ENCODE results near the gene RNF217.
A peak's percentile ranks its signal among the peaks of the same experiment; 100 is the strongest.
"Not testable (repeated sequence)": the region's sequence is repeated elsewhere in the genome, so short reads cannot be mapped to it uniquely, and the experiment has no call there.

RNF217 gene, protein sequence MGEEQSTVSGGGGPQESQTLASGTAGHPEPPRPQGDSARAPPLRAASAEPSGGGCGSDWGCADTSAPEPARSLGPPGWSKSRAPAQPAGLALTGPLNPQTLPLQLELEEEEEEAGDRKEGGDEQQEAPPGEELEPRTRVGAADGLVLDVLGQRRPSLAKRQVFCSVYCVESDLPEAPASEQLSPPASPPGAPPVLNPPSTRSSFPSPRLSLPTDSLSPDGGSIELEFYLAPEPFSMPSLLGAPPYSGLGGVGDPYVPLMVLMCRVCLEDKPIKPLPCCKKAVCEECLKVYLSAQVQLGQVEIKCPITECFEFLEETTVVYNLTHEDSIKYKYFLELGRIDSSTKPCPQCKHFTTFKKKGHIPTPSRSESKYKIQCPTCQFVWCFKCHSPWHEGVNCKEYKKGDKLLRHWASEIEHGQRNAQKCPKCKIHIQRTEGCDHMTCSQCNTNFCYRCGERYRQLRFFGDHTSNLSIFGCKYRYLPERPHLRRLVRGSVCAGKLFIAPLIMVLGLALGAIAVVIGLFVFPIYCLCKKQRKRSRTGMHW

DNA sequence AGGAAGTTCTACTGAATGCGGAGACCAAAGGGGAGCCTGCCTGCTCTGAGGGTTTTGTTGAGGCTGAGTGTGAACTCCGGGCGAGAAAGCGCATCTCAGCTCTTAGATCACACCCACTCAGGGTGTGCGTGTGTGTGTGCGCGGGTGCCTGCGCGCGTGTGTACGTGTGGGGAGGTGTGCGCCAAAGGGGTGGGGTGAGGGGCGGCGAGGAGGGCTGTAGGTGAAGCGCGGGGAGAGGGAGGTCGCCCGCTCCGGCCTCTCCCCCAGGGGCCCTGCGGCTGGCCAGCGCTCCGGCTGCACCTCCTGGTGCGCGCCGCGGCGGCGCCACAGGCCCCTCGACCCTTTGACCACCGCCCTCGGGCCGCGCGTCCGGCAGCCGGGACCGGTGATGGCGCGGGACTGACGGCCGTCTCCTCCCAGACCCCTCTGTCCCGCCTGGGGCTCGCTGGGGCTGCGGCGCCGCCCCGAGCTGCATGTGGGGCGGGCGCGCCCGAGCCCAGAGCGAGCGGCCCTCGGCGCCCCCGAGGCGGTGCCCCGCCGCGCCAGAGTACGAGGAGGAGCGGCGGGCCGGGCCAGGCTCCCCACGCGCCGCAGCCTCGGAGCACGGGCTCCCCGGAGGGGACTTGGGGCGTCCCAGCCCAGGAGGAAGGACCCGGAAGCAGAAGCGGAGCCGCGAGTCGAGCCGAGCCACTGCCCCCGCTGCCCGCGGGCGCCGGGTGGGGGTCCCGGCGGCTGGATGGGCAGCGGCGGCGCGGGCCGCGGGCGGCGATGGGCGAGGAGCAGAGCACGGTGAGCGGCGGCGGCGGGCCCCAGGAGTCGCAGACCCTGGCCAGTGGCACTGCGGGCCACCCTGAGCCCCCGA is at the start of gene RNF217:
RNF217 (plus strand) TSS at position 661 of the 862 bp plus-strand sequence; CDS start at position 769, 108 bp downstream.
- Histone ChIP-seq H3K4me1 (ENCODE audit: control insufficient read depth, insufficient read depth, low read length) (peaks cover 19% of the 10 kb centered on the region), H3K27me3 (ENCODE audit: control insufficient read depth, insufficient read depth, low read length) (peaks cover 9% of the 10 kb centered on the region), H3K36me3 (ENCODE audit: control insufficient read depth, insufficient read depth, low read length) (no peaks in the 10 kb centered on the region), H3K9ac (ENCODE audit: low read depth, low read length) (peak within 1 kb of the TSS; percentile 48), H3K27ac (ENCODE audit: low read depth, low read length) (no peak within 1 kb of the TSS), H3K4me3 (ENCODE audit: low read depth, low read length) (peak within 1 kb of the TSS; percentile 81), H3K9me3 (ENCODE audit: control insufficient read depth, insufficient read depth, low read length) (no peaks in the 10 kb centered on the region)

DNA sequence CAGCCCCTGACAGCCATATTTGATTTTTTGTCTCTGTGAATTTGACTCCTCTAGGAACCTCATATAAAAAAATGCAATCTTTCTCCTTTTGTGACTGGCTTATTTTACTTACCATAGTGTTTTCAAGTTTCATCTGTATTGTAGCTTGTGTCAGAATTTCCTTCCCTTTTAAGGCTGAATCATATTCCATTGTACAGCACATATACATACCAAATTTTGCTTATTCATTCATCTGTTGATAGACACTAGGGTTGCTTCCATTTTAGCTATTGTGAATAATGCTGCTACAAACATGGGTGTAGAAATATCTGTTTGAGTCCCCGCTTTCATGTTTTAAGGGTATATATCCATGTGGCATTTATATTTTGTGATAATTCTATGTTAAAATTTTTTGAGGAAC is 49.2 kb upstream of the RNF217 start:
- Histone ChIP-seq H3K9ac (ENCODE audit: low read depth, low read length) (no peak overlapping the region), H3K36me3 (ENCODE audit: control insufficient read depth, insufficient read depth, low read length) (no peaks in the 10 kb centered on the region), H3K27ac (ENCODE audit: low read depth, low read length) (no peak overlapping the region), H3K4me1 (ENCODE audit: control insufficient read depth, insufficient read depth, low read length) (no peaks in the 10 kb centered on the region), H3K4me3 (ENCODE audit: low read depth, low read length) (no peak overlapping the region), H3K27me3 (ENCODE audit: control insufficient read depth, insufficient read depth, low read length) (no peaks in the 10 kb centered on the region), H3K9me3 (ENCODE audit: control insufficient read depth, insufficient read depth, low read length) (0 out of 2 replicates have a peak, but pooled peaks cover 3% of the 10 kb centered on the region)

DNA sequence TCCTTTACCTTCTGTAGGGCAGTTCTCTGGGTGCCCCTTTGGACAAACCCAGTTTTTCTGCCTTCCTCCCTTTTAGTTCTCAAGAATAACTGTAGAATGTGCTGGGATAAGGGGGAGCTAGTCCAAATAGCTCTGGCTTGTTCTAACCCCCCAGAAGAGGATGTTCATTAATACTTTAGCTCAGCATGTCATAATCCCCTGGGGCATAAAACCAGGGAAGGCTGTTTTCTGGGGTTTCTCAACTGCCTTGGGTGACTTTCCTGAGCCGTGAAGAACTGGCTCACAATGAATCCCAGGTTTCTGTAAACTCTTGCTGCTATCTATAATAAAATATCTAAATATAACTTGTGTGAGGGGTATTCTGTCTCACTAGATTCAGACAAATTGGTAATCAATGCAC is 44.5 kb upstream of the RNF217 start:
- Histone ChIP-seq H3K9ac (ENCODE audit: low read depth, low read length) (no peak overlapping the region), H3K4me3 (ENCODE audit: low read depth, low read length) (no peak overlapping the region), H3K27me3 (ENCODE audit: control insufficient read depth, insufficient read depth, low read length) (no peaks in the 10 kb centered on the region), H3K9me3 (ENCODE audit: control insufficient read depth, insufficient read depth, low read length) (peaks cover 12% of the 10 kb centered on the region), H3K4me1 (ENCODE audit: control insufficient read depth, insufficient read depth, low read length) (no peaks in the 10 kb centered on the region), H3K36me3 (ENCODE audit: control insufficient read depth, insufficient read depth, low read length) (no peaks in the 10 kb centered on the region), H3K27ac (ENCODE audit: low read depth, low read length) (no peak overlapping the region)

DNA sequence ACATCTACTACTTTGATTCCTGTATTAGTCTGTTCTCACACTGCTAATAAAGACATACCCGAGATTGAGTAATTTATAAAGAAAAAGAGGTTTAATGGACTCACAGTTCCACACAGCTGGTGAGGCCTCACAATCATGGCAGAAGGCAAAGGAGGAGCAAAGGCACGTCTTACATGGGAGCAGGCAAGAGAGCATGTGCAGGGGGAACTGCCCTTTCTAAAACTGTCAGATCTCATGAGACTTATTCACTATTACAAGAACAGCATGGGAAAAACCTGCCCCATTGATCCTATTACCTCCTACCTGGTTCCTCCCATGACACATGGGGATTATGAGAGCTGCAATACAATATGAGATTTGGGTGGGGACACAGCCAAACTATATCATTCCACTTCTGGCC is 42.5 kb upstream of the RNF217 start:
- H3K4me3 ChIP-seq (ENCODE audit: low read depth, low read length); H3K4me1 ChIP-seq (ENCODE audit: control insufficient read depth, insufficient read depth, low read length); H3K27me3 ChIP-seq (ENCODE audit: control insufficient read depth, insufficient read depth, low read length); H3K36me3 ChIP-seq (ENCODE audit: control insufficient read depth, insufficient read depth, low read length); H3K27ac ChIP-seq (ENCODE audit: low read depth, low read length); H3K9ac ChIP-seq (ENCODE audit: low read depth, low read length): not testable (repeated sequence)
- peaks cover 12% of the 10 kb centered on the region for H3K9me3 ChIP-seq (ENCODE audit: control insufficient read depth, insufficient read depth, low read length)

DNA sequence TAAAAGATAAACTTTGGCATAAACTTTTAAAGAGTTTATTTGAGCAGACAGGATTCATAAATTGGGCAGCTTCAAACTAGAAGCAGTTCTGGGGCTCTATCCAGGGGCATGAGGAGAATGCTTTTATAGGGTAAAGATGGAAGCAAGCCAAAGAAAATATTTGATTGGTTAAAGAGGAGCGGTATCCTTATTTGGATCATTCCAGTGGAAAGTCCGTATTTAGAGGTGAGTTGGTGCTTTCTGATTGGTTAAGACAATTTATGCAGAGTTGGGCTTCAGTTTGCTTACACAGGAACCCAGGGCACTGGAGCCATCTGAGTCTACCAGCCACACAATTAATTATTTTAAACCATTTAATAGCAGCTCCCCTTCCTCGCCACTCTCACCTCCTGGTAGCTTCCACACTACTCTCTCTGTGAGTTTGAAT is 37.9 kb upstream of the RNF217 start:
- Histone ChIP-seq H3K4me1 (ENCODE audit: control insufficient read depth, insufficient read depth, low read length) (no peaks in the 10 kb centered on the region), H3K4me3 (ENCODE audit: low read depth, low read length) (no peak overlapping the region), H3K9me3 (ENCODE audit: control insufficient read depth, insufficient read depth, low read length) (peaks cover 12% of the 10 kb centered on the region), H3K36me3 (ENCODE audit: control insufficient read depth, insufficient read depth, low read length) (no peaks in the 10 kb centered on the region), H3K27ac (ENCODE audit: low read depth, low read length) (no peak overlapping the region), H3K9ac (ENCODE audit: low read depth, low read length) (no peak overlapping the region), H3K27me3 (ENCODE audit: control insufficient read depth, insufficient read depth, low read length) (no peaks in the 10 kb centered on the region)

DNA sequence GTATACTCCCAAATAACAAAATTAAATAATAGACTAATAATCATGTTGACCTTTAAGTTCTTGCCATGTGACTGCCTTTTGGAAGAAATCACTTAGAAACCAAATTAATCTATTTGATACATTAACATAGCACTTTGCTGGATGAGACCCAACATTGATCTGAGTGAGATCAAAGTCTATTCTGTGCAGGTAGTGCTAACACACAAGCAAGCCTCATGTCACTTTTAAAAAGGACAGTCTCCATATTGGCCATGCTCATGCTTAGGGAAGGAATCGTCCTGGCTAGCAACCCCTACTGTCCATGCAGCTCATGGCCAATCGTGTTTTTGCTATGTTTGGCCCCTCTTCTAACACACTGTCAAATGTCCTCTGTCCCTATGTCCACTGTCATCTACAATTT is 35.8 kb upstream of the RNF217 start:
- Histone ChIP-seq H3K27ac (ENCODE audit: low read depth, low read length) (no peak overlapping the region), H3K27me3 (ENCODE audit: control insufficient read depth, insufficient read depth, low read length) (no peaks in the 10 kb centered on the region), H3K4me3 (ENCODE audit: low read depth, low read length) (no peak overlapping the region), H3K4me1 (ENCODE audit: control insufficient read depth, insufficient read depth, low read length) (no peaks in the 10 kb centered on the region), H3K9ac (ENCODE audit: low read depth, low read length) (no peak overlapping the region), H3K36me3 (ENCODE audit: control insufficient read depth, insufficient read depth, low read length) (no peaks in the 10 kb centered on the region), H3K9me3 (ENCODE audit: control insufficient read depth, insufficient read depth, low read length) (no peaks in the 10 kb centered on the region)

DNA sequence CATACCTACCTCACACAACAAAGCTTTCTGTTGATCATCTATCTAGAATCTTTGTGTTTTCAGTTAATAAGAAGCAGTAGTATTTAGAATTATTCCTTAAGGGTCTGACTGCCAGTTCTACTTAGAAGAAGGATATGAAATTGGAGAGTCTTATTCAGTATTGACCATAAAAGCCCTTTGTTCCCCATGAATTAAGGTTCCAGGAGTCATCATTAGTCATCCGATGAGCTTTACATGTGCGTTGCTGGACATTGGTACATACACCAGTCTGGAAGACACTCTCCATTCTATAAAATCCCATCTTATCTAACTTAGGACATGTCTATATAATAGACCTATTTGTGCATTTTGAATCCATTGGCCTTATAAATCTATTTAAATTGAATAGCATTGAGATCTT is 34.4 kb upstream of the RNF217 start:
- Histone ChIP-seq H3K27me3 (ENCODE audit: control insufficient read depth, insufficient read depth, low read length) (no peaks in the 10 kb centered on the region), H3K4me3 (ENCODE audit: low read depth, low read length) (no peak overlapping the region), H3K9ac (ENCODE audit: low read depth, low read length) (no peak overlapping the region), H3K27ac (ENCODE audit: low read depth, low read length) (no peak overlapping the region), H3K36me3 (ENCODE audit: control insufficient read depth, insufficient read depth, low read length) (no peaks in the 10 kb centered on the region), H3K4me1 (ENCODE audit: control insufficient read depth, insufficient read depth, low read length) (no peaks in the 10 kb centered on the region), H3K9me3 (ENCODE audit: control insufficient read depth, insufficient read depth, low read length) (no peaks in the 10 kb centered on the region)

DNA sequence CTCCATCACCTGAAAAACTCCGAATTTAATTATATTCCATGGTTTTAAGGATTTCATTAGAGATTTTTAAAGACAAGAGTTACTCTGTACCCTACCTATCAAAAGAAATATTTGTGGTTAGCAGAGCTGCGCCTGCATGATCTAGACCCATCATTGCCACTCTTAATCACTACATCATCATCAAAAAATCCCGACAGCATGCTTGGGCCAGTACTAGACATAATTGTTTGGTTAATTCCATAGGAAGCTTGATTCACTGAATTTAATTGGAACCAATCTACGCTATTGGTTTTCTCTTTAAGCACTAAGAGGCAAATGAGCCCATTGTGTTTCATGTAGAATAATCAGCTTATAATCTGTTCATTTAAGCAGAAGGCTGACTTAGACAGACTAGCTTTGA is 33.4 kb upstream of the RNF217 start:
- Histone ChIP-seq H3K9me3 (ENCODE audit: control insufficient read depth, insufficient read depth, low read length) (no peaks in the 10 kb centered on the region), H3K9ac (ENCODE audit: low read depth, low read length) (no peak overlapping the region), H3K4me3 (ENCODE audit: low read depth, low read length) (no peak overlapping the region), H3K4me1 (ENCODE audit: control insufficient read depth, insufficient read depth, low read length) (no peaks in the 10 kb centered on the region), H3K36me3 (ENCODE audit: control insufficient read depth, insufficient read depth, low read length) (no peaks in the 10 kb centered on the region), H3K27ac (ENCODE audit: low read depth, low read length) (no peak overlapping the region), H3K27me3 (ENCODE audit: control insufficient read depth, insufficient read depth, low read length) (no peaks in the 10 kb centered on the region)

DNA sequence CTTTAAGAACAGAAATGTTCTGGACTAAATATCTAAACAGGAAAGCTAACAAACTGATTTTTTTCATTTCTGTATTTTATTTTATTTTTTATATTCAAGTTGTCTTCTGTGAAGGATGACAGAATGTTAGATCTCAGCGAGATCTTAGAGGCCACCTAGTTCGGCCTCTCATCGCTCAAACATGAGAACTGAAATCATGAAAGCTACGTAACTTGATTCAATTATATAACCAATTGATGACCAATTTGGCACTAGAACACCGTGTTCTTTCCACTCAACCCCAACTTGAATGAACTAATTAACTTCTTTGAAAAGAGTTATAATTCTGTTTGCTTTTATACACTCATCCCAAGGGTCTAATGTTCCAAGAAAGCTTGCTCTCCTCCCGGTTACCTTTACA is 24.6 kb upstream of the RNF217 start:
- no peaks in the 10 kb centered on the region for H3K36me3 ChIP-seq (ENCODE audit: control insufficient read depth, insufficient read depth, low read length)
- no peak overlapping the region for H3K27ac ChIP-seq (ENCODE audit: low read depth, low read length)
- no peaks in the 10 kb centered on the region for H3K27me3 ChIP-seq (ENCODE audit: control insufficient read depth, insufficient read depth, low read length)
- no peaks in the 10 kb centered on the region for H3K4me1 ChIP-seq (ENCODE audit: control insufficient read depth, insufficient read depth, low read length)
- no peaks in the 10 kb centered on the region for H3K9me3 ChIP-seq (ENCODE audit: control insufficient read depth, insufficient read depth, low read length)
- H3K4me3 ChIP-seq (ENCODE audit: low read depth, low read length), result no peak overlapping the region
- no peak overlapping the region for H3K9ac ChIP-seq (ENCODE audit: low read depth, low read length)

DNA sequence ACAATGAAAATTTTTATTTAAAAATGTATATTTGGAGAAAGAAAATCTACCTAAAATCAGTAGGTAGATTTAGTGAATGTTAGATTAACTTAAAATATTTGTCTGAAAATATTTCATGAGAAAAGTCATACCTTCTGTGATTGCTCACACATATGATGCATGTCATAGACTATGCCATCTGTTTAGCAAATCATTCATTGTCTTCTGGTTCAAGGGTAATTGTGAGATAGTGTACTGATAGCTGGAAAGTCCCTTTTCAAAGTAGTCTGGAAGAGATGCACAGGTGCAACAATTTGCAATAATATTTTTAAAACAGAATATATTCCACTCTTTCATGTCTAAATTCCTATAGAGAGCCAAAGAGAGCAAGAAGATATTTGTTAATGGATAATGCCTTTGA is 21.0 kb upstream of the RNF217 start:
- Histone ChIP-seq H3K36me3 (ENCODE audit: control insufficient read depth, insufficient read depth, low read length) (no peaks in the 10 kb centered on the region), H3K9ac (ENCODE audit: low read depth, low read length) (no peak overlapping the region)

DNA sequence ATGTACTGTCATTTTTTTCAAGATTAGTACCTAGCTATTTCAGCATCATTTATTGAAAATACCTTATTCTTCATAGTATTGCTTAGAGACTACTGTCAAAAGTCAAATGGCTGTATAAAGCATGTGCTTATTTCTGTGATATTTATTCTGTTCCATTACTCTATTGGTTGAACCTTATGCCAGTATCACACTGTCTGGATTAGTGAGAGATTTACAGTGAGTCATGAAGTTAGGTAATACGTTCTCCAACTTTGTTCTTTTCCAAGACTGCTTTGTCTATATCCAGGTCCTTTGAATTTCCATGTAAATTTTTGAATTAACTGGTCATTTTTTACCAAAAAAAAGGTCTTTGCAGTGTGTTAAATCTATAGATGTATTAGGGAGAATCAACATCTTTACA is 18.6 kb upstream of the RNF217 start:
- Histone ChIP-seq H3K9ac (ENCODE audit: low read depth, low read length) (no peak overlapping the region), H3K36me3 (ENCODE audit: control insufficient read depth, insufficient read depth, low read length) (no peaks in the 10 kb centered on the region), H3K4me3 (ENCODE audit: low read depth, low read length) (no peak overlapping the region), H3K9me3 (ENCODE audit: control insufficient read depth, insufficient read depth, low read length) (no peaks in the 10 kb centered on the region), H3K4me1 (ENCODE audit: control insufficient read depth, insufficient read depth, low read length) (no peaks in the 10 kb centered on the region), H3K27ac (ENCODE audit: low read depth, low read length) (no peak overlapping the region), H3K27me3 (ENCODE audit: control insufficient read depth, insufficient read depth, low read length) (no peaks in the 10 kb centered on the region)

More for the DNA sequence above, 21.0 kb upstream of the RNF217 start:
- Histone ChIP-seq H3K27me3 (ENCODE audit: control insufficient read depth, insufficient read depth, low read length) (no peaks in the 10 kb centered on the region), H3K4me1 (ENCODE audit: control insufficient read depth, insufficient read depth, low read length) (no peaks in the 10 kb centered on the region), H3K4me3 (ENCODE audit: low read depth, low read length) (no peak overlapping the region), H3K9me3 (ENCODE audit: control insufficient read depth, insufficient read depth, low read length) (no peaks in the 10 kb centered on the region), H3K27ac (ENCODE audit: low read depth, low read length) (no peak overlapping the region)
